Measurements from ENCODE around the gene CNFN.

CNFN gene

DNA sequence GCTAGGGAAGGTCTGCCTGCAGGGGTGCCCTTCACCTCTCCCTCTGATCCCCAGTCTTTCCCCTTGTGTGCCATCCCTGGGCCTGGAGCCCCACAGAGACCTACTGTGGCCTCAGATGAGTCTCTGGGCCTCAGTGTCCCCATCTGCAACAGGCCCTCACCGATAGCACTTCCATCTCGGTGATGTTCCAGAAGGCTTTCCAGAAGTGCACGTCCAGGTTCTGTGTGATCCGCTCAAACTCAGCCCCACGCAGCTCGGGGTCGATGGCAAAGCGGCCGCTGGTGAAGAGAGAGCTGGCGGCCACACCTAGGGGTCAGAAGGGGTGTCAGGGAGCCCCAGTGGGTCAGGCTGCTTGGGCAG is 17.7 kb upstream of the CNFN start:
- no peak for DNase-seq

GRCh38 chr19:42407085-42407815 is 17.2 kb upstream of the CNFN start:
- no peak for DNase-seq

DNA sequence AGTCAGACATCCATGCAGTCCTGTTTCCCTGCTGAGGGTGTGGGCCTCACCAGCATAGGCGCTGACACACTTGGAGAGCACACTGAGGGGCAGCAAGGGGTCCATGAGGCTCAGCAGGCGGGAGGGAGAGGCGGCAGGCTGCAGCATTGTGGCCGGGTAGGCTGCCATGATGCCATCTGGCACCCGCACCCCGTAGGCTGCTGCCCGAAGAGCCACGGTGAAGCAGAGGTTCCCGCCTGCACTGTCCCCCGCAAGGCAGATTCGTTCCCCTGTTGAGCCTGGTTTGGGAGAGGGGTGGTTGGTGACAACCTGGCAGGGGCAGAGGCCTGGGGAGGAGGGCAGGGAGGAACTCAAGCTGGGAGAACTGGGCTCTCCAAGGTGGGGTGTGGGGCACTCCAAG is 16.0 kb upstream of the CNFN start:
- no peak for DNase-seq

DNA sequence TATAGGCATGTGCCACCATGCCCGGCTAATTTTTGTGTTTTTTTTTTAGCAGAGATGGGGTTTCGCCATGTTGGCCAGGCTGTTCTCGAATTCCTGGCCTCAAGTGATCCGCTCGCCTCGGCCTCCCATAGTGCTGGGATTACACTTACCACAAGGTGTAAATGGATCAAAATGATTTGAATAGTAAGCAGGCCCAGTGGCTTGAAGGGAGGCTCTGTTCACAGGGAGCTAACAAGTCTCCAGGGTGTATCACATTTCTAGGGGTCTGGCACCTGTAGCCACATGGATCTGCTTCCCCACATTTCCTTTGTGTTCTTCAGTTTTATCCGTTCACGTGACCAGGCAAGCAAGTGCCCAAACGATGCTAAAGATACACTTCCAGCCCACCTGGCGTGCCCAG is 13.5 kb upstream of the CNFN start:
- no peak for DNase-seq

- no peak for DNase-seq
These were observed 12.4 kb upstream of the CNFN start for GRCh38 chr19:42402376-42403116.

GRCh38 chr19:42401365-42402303 is 11.5 kb upstream of the CNFN start:
- DNase-seq = peak; percentile 58

DNA sequence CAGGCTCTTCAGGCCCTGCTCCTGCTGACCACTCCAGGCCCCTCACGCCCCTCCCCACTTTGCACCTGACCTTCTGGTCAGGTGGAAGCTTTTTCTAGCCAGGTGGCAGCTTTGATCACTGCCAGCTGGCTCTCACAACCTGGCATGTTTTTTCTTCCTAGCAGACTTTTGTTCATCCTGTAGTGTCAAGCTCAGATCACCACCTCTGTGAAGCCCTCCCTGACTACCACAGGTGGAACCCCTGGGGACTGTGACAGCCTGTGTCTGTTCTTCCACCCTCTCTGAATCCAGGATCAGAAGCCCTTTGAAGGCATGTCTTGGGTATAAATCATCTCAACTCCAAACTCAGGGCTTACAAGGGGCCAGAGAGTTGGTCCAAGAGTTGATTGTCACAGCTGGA is 10.3 kb upstream of the CNFN start:
- no peak for DNase-seq

GRCh38 chr19:42397263-42398166 is 7.4 kb upstream of the CNFN start:
- DNase-seq = no peak

GRCh38 chr19:42396381-42397262 is 6.5 kb upstream of the CNFN start:
- peak; percentile 86 for DNase-seq

- no peak for DNase-seq
These were observed 4.7 kb upstream of the CNFN start for GRCh38 chr19:42394751-42395150.

GRCh38 chr19:42392165-42392564 is 2.1 kb upstream of the CNFN start:
- no peak for DNase-seq

DNA sequence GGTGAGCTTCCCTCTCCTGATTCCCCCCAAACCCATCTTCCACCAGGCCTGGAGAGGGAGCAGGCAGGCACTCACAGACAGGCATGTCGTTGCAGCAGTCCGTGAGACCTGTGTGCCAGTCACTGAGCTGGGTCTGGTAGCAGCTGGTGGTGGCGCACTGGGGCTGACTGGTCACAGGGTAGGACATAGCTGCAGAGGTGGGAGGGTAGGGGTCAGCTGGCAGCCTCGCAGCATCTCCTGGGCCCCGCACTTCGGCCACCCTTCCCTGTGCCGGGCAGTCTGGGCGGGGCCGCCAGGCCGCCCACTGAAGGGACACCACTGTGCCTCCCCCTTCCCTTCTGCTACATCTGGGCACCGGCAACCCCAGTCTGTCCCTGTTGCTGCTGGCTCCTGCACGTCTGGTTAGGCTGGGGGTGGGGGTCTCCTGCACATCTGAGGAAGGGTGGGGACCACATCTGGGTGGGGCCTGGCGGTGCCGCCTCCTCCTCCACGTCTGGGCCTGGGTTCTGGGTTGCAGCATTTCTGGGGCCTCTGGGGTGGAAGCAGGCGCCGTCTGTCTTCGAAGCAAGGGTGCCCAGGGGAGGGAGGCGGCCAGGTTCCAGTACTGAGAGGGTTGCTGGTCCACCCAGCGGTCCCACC is 1.1 kb downstream of the CNFN start:
- no peak for DNase-seq

- DNase-seq = peak; percentile 59
These were observed 3.0 kb downstream of the CNFN start for GRCh38 chr19:42386974-42387707.

DNA sequence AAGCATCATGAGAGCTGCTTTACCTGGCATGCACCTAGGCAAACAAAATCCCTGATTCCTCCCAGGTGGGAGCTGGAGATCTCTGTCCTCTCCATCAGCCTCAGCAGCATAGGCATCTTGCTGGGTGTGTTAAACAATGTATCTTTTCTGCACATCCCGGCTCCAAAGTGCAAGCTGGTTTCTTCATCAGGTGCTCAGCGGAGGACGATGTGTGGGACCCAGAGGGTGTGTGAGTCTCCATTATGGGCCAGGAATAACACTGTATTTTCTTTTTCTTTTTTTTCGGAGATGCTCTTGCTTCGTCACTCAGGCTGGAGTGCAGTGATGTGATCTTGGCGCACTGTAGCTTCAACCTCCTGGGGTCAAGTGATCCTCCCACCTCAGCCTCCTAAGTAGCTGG is 9.9 kb downstream of the CNFN start:
- DNase-seq = no peak

- DNase-seq = no peak
These were observed 11.6 kb downstream of the CNFN start for GRCh38 chr19:42378225-42379215.

- DNase-seq = no peak
These were observed 13.9 kb downstream of the CNFN start for GRCh38 chr19:42376177-42376555.

GRCh38 chr19:42375415-42376176 is 14.5 kb downstream of the CNFN start:
- no peak for DNase-seq

GRCh38 chr19:42374826-42375376 is 15.2 kb downstream of the CNFN start:
- DNase-seq = no peak
